A549 treated with DMSO at 1 μM for 4 hours (cell line): ENCODE data around the gene RPS19BP1. TPM values are rescaled to one million over a fixed set of nuclear protein-coding genes. Genes with fewer than 3 reads are reported as not detected.

Experiments
- total RNA-seq: library from RNA; stranded (reverse); fragments of 200-300 nt; extraction: Qiagen RNA extraction; gene quantifications from 5 replicates; pipeline ENCODE4 v1.2.3, GENCODE V29; 2022; ENCODE audit warnings: low read depth

RPS19BP1 gene, protein sequence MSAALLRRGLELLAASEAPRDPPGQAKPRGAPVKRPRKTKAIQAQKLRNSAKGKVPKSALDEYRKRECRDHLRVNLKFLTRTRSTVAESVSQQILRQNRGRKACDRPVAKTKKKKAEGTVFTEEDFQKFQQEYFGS
- 81.5 to 115 TPM (median 101 TPM) in 5 replicates for total RNA-seq

DNA sequence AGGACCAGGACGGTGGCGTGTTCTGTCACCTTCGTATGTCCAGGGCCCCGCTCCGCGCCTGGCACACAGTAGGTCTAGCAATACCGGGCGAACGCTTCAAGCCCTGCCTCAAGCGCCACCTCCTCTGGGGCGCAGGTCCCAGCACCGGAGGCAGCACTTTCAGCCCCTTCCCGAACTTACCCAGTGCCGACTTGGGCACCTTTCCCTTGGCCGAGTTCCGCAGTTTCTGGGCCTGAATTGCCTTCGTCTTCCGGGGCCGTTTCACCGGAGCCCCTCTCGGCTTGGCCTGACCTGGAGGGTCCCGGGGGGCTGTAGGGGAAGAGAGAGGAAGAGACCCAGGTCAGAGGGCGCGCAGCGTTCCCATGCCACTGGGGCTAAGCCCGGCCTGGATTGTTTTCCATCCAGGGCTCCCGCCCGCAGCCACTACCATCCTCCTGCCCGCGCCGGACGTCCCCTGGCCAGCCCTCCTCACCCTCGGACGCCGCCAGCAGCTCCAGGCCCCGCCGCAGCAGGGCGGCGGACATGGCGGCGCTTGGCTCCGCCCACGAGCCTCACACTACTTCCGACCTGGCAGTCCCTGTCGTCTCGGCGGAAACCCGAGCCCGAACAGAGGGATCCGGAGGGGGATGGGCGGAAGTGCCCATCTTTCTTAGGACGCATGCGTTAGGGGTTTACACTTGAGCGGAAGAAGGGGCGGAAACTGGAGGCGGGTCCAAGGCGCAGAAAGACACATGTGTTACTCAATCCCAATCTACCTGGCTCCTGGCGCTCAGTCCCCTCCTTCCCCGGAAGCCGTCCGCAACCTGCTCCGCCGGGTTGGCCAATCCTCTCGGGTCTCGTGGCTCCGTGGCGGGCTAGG lies at the start of gene RPS19BP1:
Gene RPS19BP1 (minus strand): TSS at position 534 of the 859 bp plus-strand sequence. CDS start 10 bp downstream, at position 524.

DNA sequence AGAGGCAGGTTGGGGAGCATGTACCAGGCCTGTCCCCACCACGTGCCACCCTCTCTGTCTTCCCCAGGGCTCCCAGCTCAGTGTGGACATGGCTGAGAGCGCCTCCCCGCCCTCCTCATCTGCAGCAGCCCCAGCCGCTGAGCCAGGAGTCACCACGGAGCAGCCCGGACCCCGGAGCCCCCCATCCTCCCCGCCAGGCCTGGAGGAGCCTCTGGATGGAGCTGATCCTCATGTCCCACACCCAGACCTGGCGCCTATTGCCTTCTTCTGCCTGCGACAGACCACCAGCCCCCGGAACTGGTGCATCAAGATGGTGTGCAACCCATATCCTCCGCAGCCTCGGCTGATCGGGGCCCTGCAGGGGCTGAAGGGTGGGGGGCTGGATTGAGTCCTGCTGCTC lies 38.1 kb upstream of the RPS19BP1 start, which contains the start of gene CACNA1I:
Gene CACNA1I (plus strand): TSS at position 89 of the 400 bp plus-strand sequence. CDS start 0 bp downstream, at position 89.

DNA sequence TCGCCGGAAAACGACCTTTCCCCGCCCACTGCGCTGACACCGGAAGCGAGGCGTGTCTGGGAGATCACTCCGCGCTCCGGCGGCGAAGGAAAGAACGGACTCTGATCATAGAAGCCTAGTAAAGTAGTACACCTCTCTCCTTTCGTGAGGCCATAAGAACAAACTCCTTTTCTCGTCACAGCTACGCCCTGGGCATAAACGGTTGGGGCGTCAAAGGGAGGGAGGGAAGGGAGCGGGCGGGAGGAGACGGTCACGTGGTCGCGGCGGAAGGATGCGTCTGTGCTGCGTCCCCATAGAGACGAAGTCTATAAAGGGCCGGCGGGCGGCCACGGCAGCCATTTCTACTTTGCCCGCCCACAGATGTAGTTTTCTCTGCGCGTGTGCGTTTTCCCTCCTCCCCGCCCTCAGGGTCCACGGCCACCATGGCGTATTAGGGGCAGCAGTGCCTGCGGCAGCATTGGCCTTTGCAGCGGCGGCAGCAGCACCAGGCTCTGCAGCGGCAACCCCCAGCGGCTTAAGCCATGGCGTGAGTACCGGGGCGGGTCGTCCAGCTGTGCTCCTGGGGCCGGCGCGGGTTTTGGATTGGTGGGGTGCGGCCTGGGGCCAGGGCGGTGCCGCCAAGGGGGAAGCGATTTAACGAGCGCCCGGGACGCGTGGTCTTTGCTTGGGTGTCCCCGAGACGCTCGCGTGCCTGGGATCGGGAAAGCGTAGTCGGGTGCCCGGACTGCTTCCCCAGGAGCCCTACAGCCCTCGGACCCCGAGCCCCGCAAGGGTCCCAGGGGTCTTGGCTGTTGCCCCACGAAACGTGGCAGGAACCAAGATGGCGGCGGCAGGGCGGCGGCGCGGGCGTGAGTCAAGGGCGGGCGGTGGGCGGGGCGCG lies 12.1 kb downstream of the RPS19BP1 start, which contains the start of gene ATF4:
Gene ATF4 (plus strand): TSS at position 337 of the 880 bp plus-strand sequence. CDS start 884 bp downstream, outside the sequence.

DNA sequence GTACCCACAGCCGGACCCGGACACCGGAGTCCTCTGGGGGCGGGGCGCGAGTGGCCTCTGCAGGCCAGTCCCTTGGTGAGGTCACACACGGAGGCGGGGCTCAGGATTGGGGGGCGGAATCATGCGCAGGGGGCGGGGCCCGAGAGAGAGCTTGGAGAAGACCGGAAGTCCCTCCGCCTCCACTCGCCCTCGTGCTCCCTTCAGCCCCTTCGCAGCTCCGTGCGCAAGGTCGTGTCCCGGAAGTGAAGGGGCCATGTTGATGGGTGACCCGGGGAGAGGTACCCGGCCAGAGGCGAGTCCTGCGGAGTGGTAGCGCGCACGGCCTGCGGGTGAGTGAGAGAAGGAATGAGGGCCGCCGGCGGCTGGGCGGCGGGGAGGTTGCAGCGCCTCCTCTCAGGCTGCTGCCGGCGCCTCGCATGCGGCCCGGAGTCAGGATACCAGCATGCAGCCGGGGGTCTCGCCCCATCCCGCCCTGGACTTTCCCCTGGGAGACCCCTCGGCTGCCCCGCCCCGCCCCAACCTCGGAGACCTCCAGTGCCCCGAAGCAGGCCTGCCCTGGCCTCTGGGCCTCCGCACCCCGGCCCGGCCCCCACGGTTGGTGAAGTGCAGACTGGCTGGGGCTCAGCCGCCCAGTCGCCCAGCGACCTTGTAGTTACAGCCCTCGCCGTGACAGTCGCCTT lies 30.3 kb downstream of the RPS19BP1 start, which contains the start of gene MIEF1:
Gene MIEF1 (plus strand): TSS at position 182 of the 680 bp plus-strand sequence. CDS start 9,005 bp downstream, outside the sequence.

Other genes with a start within 250 kb of the RPS19BP1 start
- gene RPL3, start 213.1 kb downstream of the RPS19BP1 start, total RNA-seq, result 1,696 to 2,516 TPM (median 1,732 TPM) in 5 replicates
- 9.2 to 14.8 TPM (median 10.9 TPM) in 5 replicates for gene SYNGR1, start 182.8 kb downstream of the RPS19BP1 start, total RNA-seq
- 9.4 to 12.0 TPM (median 10.8 TPM) in 5 replicates for gene TAB1, start 133.0 kb downstream of the RPS19BP1 start, total RNA-seq
- 0.15 to 0.64 TPM (median 0.45 TPM) in 5 replicates for gene MGAT3, start 75.7 kb downstream of the RPS19BP1 start, total RNA-seq
- 25.7 to 27.3 TPM (median 26.4 TPM) in 5 replicates for gene MIEF1, start 30.5 kb downstream of the RPS19BP1 start, total RNA-seq
- 339 to 379 TPM (median 375 TPM) in 5 replicates for gene ATF4, start 12.2 kb downstream of the RPS19BP1 start, total RNA-seq
- gene CACNA1I, start 38.0 kb upstream of the RPS19BP1 start, total RNA-seq, result 0.03 to 0.06 TPM (median 0.04 TPM) in 5 replicates